Gastrocnemius medialis (tissue), 4 donors: ENCODE measurements around the gene GCN1. TPM values are rescaled to one million over a fixed set of nuclear protein-coding genes. Genes with fewer than 3 reads are reported as not detected.

Source experiments
- ATAC-seq, 2 donors: fragments of 150-250 bp; one replicate each; pipeline ENCODE4 v1.9.1; 2016
- DNase-seq, 2 donors: peaks; one replicate each; pipeline ENCODE4 v3.0.0-alpha.2; 2019
- H3K27ac ChIP-seq, 4 donors: fragments of 200-600 bp; sonication (generic); 1 replicate in 1 of 4; 2 replicates in 3 of 4; pipeline ENCODE4 v1.5.1; 2016 to 2018; ENCODE audit warnings: mild to moderate bottlenecking in 2 of 4, moderate library complexity in 1 of 4
- H3K27me3 ChIP-seq, 3 donors: fragments of 200-600 bp; sonication (generic) in 2 of 3; 1 replicate in 1 of 3; 2 replicates in 2 of 3; pipeline versions ENCODE4 v1.5.1 to v1.6.0; 2016 to 2019; ENCODE audit warnings: mild to moderate bottlenecking in 1 of 3, moderate library complexity in 1 of 3
- H3K36me3 ChIP-seq, 2 donors: fragments of 200-600 bp; sonication (generic) in 1 of 2; one replicate each; pipeline ENCODE4 v1.5.1; 2017 to 2018
- H3K4me1 ChIP-seq, 2 donors: fragments of 200-600 bp; sonication (generic) in 1 of 2; one replicate each; pipeline ENCODE4 v1.5.1; 2016 to 2017; ENCODE audit warnings: mild to moderate bottlenecking in 2 of 2
- H3K4me3 ChIP-seq, 4 donors: fragments of 200-600 bp; sonication (generic) in 3 of 4; 1 replicate in 1 of 4; 2 replicates in 3 of 4; pipeline ENCODE4 v1.5.1; 2016 to 2019; ENCODE audit warnings: mild to moderate bottlenecking in 2 of 4
- H3K9me3 ChIP-seq, 3 donors: fragments of 200-600 bp; sonication (generic) in 2 of 3; 1 replicate in 1 of 3; 2 replicates in 2 of 3; pipeline ENCODE4 v1.5.1; 2016 to 2019
- POLR2A ChIP-seq, 2 donors: fragments of 450-650 bp; IDR thresholded peaks; one replicate each; pipeline ENCODE4 v1.6.1; 2017; ENCODE audit warnings: antibody characterized with exemption in 2 of 2, mild to moderate bottlenecking in 2 of 2, moderate library complexity in 2 of 2
- in situ Hi-C, 4 donors: fragments of 200-750 bp; cut with MboI; loops; one replicate each; pipeline versions ENCODE4 v1.15.0 to v1.8.0; 2017; ENCODE audit warnings: low sequenced_read_pairs in 4 of 4
- intact Hi-C: fragments of 100-400 bp; cut with DNase I; formaldehyde crosslinking; loops from one replicate; pipeline ENCODE4 v1.15.1; 2023; ENCODE audit warnings: low total_unique reads
- total RNA-seq, 4 donors: library from RNA; depleted of rRNA; stranded (reverse); fragments of >200 nt; gene quantifications; one replicate each; pipeline versions ENCODE4 v1.1.0 to v1.2.3, GENCODE V29; 2016
- TF ChIP-seq, protein P1 (sequence below), 5 experiments: fragments of 450-650 bp in 3 of 5; fragments of 200-600 bp in 2 of 5; sonication (generic) in 2 of 5; IDR thresholded peaks in 4 of 5; conservative IDR thresholded peaks in 1 of 5; 1 replicate in 4 of 5; 2 replicates in 1 of 5; pipeline ENCODE4 v1.5.1; 2016 to 2019; ENCODE audit warnings: antibody characterized with exemption in 5 of 5, mild to moderate bottlenecking in 3 of 5, moderate library complexity in 3 of 5

The GCN1 gene
- total RNA-seq, 4 donors from 2014 or later = 58.2 to 99.7 (median 87.4) TPM

DNA sequence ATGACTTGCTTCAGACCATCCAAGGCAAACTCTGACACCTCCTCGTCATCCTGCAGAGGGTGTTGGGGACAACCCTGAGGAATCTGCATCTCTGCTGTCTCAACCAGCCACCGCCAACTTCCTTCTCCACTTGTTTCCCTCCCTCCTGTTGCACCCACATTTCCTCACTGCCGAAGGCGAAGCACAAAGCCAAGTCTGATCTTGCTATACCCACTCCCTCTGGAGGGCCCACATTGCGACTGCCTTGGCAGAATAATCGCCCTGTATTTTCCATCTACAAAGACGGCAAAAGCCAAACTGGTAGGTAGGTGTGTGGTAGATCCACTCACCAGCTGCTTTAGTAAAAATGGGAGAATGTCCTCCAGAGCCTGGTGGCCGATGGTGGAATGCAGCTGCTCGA is 56.1 kb downstream of the GCN1 start:
- H3K27me3 ChIP-seq = no peaks in the 10 kb centered on the region
- H3K4me1 ChIP-seq = no peaks in the 10 kb centered on the region
- H3K4me3 ChIP-seq = no peak overlapping the region
- no peak for DNase-seq
- no peak for ATAC-seq
- H3K9me3 ChIP-seq = no peaks in the 10 kb centered on the region
- in situ Hi-C loops = no loop called here
- no peak for TF ChIP-seq POLR2A (IDR thresholded peaks at IDR 0.05)
- TF ChIP-seq, protein P1, sequence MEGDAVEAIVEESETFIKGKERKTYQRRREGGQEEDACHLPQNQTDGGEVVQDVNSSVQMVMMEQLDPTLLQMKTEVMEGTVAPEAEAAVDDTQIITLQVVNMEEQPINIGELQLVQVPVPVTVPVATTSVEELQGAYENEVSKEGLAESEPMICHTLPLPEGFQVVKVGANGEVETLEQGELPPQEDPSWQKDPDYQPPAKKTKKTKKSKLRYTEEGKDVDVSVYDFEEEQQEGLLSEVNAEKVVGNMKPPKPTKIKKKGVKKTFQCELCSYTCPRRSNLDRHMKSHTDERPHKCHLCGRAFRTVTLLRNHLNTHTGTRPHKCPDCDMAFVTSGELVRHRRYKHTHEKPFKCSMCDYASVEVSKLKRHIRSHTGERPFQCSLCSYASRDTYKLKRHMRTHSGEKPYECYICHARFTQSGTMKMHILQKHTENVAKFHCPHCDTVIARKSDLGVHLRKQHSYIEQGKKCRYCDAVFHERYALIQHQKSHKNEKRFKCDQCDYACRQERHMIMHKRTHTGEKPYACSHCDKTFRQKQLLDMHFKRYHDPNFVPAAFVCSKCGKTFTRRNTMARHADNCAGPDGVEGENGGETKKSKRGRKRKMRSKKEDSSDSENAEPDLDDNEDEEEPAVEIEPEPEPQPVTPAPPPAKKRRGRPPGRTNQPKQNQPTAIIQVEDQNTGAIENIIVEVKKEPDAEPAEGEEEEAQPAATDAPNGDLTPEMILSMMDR (IDR thresholded peaks at IDR 0.05 in 4 of 5, conservative IDR thresholded peaks at IDR 0.05 in 1 of 5) = no peak
- intact Hi-C loops = no loop called here
- no peak overlapping the region for H3K27ac ChIP-seq
- H3K36me3 ChIP-seq = peaks cover 0 to 99% of the 10 kb centered on the region in 2 donors

DNA sequence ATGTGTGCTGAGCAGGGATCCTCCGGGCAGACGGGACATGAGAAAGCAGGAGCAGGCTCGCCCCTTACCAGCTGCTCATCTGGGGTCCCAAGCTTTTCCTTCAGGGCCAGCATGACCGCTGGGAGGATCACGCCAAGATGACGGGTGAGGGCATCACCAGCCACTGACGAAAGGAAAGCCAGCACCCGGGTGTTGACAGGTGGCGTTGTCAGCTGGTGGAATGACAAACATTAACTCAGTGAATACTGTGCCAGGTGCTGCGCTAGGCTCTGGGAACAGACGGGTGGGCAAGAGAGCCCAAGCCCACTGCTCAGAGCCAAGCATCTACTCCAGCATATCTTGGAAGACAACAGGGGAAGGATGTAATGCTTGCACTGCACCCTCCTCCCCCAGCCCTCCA is 56.7 kb downstream of the GCN1 start:
- in situ Hi-C loops (no loop called here), intact Hi-C loops (no loop called here)
- ATAC-seq (no peak), DNase-seq (no peak)
- no peaks in the 10 kb centered on the region for H3K4me1 ChIP-seq
- H3K4me3 ChIP-seq = no peak overlapping the region
- TF ChIP-seq, protein P1 (IDR thresholded peaks at IDR 0.05 in 4 of 5, conservative IDR thresholded peaks at IDR 0.05 in 1 of 5) = no peak
- TF ChIP-seq POLR2A (IDR thresholded peaks at IDR 0.05) = no peak
- H3K27me3 ChIP-seq = no peaks in the 10 kb centered on the region
- peaks cover 0 to 99% of the 10 kb centered on the region in 2 donors for H3K36me3 ChIP-seq
- no peak overlapping the region for H3K27ac ChIP-seq
- no peaks in the 10 kb centered on the region for H3K9me3 ChIP-seq

DNA sequence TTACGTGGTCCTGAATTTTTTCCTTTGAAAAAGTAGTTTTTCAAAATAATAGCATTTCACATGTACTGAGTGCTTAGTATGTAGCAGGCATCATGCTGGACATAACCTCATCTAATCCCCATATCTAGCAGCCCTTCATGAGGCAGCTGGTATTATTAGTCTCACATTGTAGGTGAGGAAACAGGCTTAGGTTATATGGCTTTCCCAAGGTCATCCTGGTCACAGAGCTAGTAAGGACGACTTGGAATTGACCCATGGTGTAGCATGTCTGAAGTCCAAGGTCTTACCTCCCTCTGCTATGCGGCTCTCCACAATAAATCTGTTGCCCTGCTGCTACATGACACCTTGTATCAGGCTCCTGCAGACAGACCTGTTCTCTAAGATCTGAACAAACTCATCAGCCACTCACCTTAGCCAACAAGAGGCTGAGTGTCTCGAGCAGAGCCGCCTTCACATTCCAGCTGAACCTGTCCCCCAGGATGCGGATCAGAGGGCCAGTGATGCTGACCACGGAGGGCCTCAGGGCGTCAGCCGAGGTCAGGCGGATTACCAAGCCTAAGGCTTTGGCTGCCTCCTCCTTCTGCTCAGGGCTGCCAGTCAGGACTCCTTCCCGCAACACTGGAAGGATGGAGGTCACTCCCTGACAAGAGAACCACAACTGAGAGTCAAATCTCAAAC is 58.3 kb downstream of the GCN1 start:
- in situ Hi-C loops = no loop called here
- DNase-seq = no peak

DNA sequence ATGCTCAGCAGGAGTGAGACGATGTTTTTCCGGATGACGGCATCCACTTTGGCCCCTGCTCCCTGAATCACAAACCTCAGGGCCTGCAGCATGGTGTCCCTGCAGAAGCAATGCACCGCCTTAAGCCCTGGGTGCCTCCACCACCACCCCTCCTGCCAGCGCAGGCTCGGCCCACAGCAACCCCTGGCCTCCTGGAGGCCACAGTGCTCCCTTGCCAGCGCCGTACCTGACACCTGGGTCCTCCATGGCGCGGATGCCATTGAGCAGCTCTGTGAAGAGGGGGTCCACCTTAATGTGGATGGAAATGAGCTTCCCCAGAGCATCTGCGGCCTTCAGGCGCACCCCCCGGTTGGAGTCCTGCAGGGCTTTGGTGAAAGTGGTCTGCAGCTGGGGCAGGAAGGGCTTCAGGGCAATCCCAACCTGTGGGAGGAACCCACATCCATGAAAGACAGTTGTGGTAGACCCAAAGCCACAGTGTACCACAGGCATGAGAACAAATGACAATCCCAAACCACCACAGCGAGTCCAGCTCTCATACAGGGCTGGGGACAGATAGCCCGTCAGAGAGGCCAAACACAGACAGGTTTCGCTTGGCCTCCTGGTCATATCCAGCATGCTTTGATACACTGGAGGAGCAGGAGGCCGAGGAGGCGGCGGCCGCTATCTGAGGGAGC is 60.1 kb downstream of the GCN1 start:
- peaks cover 0 to 100% of the 10 kb centered on the region in 2 donors for H3K36me3 ChIP-seq
- H3K27me3 ChIP-seq = no peaks in the 10 kb centered on the region
- TF ChIP-seq, protein P1 (IDR thresholded peaks at IDR 0.05 in 4 of 5, conservative IDR thresholded peaks at IDR 0.05 in 1 of 5) = no peak
- TF ChIP-seq POLR2A (IDR thresholded peaks at IDR 0.05) = no peak
- H3K27ac ChIP-seq = no peak overlapping the region
- intact Hi-C loops (no loop called here), in situ Hi-C loops (no loop called here)
- ATAC-seq (no peak), DNase-seq (no peak)
- H3K9me3 ChIP-seq = no peaks in the 10 kb centered on the region
- H3K4me3 ChIP-seq = no peak overlapping the region
- no peaks in the 10 kb centered on the region for H3K4me1 ChIP-seq

More for the DNA sequence above, 58.3 kb downstream of the GCN1 start:
- Histone ChIP-seq H3K4me3 (no peak overlapping the region), H3K4me1 (no peaks in the 10 kb centered on the region), H3K9me3 (no peaks in the 10 kb centered on the region), H3K27ac (peak overlapping the region in 1 of 4 donors; percentile 52), H3K27me3 (no peaks in the 10 kb centered on the region), H3K36me3 (peaks cover 0 to 99% of the 10 kb centered on the region in 2 donors)
- no peak for TF ChIP-seq POLR2A (IDR thresholded peaks at IDR 0.05)
- TF ChIP-seq, protein P1 (IDR thresholded peaks at IDR 0.05 in 4 of 5, conservative IDR thresholded peaks at IDR 0.05 in 1 of 5) = no peak
- intact Hi-C loops = no loop called here
- peak in 1 of 2 donors; percentile 81 for ATAC-seq
